ENCODE data around the gene EEF2. TPM values are rescaled to one million over a fixed set of nuclear protein-coding genes. Genes with fewer than 3 reads are reported as not detected.

Gene EEF2
- total RNA-seq, 3 donors from 2014 or later: 1,826 to 2,582 (median 2,012) TPM

DNA sequence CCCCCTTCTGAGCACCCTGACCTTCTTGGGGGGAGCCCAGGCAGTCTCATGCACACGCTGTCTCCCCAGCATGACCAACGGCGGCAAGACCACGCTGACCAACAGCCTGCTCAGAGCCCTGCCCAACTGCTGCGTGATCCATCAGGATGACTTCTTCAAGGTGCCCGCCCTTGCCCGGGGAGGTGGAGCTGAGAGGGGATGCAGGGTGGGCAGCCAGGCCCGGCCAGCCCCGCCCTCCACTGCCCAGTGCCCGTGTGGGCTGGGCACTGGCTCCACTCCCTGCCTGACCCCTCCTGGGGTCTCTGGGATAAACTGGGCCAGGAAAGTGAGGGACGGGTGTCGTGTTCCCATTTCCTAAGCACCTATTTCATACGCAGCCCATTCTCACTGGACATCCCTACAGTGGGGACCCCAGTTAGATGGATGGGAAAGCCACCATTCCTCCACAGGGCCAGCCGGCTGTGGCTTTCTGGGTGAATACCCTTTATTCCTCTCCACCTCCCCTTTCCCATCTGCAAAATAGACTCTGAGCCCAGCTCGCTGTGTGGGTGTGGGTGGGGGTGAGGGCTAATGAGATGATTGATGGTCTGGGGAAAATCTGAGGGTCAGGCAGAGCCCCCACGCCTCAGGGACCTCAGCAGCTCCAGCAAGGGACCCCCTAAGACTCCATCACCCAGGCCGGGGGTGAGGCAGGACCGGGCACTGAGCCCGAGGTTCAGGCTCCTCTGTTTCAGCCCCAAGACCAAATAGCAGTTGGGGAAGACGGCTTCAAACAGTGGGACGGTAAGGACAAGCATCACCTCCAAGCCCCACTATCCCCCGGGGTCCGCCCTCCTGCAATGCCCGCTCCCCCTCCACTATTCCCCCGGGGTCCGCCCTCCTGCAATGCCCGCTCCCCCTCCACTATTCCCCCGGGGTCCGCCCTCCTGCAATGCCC lies 48.5 kb downstream of the EEF2 start:
- TF ChIP-seq, protein P1, sequence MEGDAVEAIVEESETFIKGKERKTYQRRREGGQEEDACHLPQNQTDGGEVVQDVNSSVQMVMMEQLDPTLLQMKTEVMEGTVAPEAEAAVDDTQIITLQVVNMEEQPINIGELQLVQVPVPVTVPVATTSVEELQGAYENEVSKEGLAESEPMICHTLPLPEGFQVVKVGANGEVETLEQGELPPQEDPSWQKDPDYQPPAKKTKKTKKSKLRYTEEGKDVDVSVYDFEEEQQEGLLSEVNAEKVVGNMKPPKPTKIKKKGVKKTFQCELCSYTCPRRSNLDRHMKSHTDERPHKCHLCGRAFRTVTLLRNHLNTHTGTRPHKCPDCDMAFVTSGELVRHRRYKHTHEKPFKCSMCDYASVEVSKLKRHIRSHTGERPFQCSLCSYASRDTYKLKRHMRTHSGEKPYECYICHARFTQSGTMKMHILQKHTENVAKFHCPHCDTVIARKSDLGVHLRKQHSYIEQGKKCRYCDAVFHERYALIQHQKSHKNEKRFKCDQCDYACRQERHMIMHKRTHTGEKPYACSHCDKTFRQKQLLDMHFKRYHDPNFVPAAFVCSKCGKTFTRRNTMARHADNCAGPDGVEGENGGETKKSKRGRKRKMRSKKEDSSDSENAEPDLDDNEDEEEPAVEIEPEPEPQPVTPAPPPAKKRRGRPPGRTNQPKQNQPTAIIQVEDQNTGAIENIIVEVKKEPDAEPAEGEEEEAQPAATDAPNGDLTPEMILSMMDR (IDR thresholded peaks at IDR 0.05): no peak
- Histone ChIP-seq H3K4me1 (ENCODE audit: low read depth) (no peaks in the 10 kb centered on the region), H3K4me3 (no peak overlapping the region), H3K9me3 (no peaks in the 10 kb centered on the region), H3K36me3 (ENCODE audit: low read depth) (no peaks in the 10 kb centered on the region)
- ATAC-seq (no peak), DNase-seq (no peak)
- intact Hi-C loops (cut with DNase I, micrococcal nuclease): no loop called here

DNA sequence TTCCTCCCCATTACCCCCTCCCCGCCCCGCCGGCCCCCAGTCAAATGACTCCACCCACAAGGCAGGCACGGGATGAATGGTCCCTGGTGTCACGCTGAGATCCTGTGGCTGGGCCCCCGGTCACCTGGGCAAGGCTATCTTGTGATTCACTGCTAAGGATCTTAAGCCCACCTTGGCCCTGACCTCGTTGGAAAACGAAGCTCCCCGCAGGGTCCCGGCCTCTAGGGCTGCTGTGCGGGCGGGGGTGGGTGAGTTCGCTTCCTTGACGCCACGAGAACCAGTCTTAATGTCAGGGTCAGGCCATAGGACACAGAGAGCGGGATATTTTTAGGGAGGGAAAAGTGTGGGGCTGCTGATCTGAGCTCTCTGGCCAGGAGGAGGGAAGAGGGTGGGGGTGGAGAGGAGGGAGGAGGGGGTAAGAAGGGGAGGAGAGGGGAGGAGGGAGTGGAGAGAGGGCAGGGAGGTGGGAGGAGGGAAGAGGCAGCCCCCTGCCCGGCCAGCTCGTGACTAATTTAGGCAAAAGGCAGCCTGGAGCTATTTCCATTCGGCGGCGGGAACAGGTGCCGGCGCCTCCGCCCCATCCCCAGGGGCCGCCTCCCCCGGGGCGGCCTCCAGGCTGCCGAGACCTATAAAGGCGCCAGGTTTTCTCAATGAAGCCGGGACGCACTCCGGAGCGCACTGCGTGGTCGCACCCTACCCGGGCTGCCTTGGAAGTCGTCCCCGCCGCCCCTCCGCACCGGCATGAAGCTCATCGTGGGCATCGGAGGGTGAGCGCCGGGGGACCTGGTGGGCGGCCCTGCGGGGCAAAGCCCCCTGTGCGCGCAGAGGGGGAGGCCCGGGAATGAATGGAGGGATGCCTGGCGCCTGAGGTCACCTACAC lies 52.1 kb downstream of the EEF2 start, which contains the start of gene NMRK2:
Gene NMRK2, plus strand, starts transcription at position 139 of the 880 bp plus-strand sequence. Its CDS starts 603 bp downstream, at position 742.
- no peaks in the 10 kb centered on the region for H3K9me3 ChIP-seq
- intact Hi-C loops (cut with DNase I, micrococcal nuclease): no loop called here
- DNase-seq (no peak), ATAC-seq (no peak)
- H3K4me1 ChIP-seq (ENCODE audit: low read depth): no peaks in the 10 kb centered on the region
- no peak within 1 kb of the TSS for H3K4me3 ChIP-seq
- TF ChIP-seq, protein P1 (IDR thresholded peaks at IDR 0.05): no peak
- H3K36me3 ChIP-seq (ENCODE audit: low read depth): no peaks in the 10 kb centered on the region

DNA sequence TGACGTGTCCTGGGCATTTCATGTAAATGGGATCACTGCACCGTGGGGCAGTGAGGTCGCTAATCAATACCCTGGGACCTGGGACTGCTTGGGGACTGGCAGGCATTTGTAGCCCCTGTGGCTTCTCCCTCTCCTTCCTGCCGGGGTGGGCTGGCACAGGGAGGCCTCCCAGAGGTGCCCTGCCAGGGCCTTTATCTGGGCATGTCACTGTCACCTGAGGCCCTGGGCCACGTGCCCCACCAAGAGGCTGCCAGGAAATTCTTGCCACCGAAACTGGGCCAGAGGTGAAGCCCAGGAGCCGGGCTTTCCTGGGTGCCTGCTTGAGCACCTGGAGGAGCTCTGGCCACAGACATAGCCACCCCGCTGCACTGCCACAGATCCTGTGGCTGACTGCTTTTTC lies 54.2 kb downstream of the EEF2 start:
- Histone ChIP-seq H3K9me3 (no peaks in the 10 kb centered on the region), H3K4me1 (ENCODE audit: low read depth) (no peaks in the 10 kb centered on the region), H3K36me3 (ENCODE audit: low read depth) (no peaks in the 10 kb centered on the region), H3K4me3 (no peak overlapping the region)
- intact Hi-C loops (cut with DNase I, micrococcal nuclease): no loop called here
- DNase-seq (peak in 2 of 3 donors; percentile 13 to 35), ATAC-seq (no peak)
- TF ChIP-seq, protein P1 (IDR thresholded peaks at IDR 0.05): no peak

Small RNA genes lying within 50 kb of the gene (microRNA-seq; reads per million reads assigned to microRNA genes)
- not detected for gene MIR637

Other genes starting within 250 kb of the EEF2 start
- gene APBA3, start 223.8 kb downstream of the EEF2 start, total RNA-seq: 10 to 100 TPM; 18.9 to 23.0 (median 19.2) TPM
- gene MRPL54, start 222.8 kb downstream of the EEF2 start, total RNA-seq: 10 to 100 TPM; 51.6 to 64.9 (median 56.2) TPM
- not detected for gene RAX2, start 213.2 kb downstream of the EEF2 start, total RNA-seq
- gene MATK, start 199.1 kb downstream of the EEF2 start, total RNA-seq: 1 to 10 TPM; 2.2 to 3.6 (median 2.4) TPM
- gene ZFR2, start 116.4 kb downstream of the EEF2 start, total RNA-seq: under 1 TPM in 1 of 3 donors, not detected in 2; 0.66 TPM
- gene ATCAY, start 104.8 kb downstream of the EEF2 start, total RNA-seq: 1 to 10 TPM in 1 of 3 donors, under 1 TPM in 2; 0.09 to 2.2 (median 0.22) TPM
- gene NMRK2, start 52.4 kb downstream of the EEF2 start, total RNA-seq: under 1 TPM in 1 of 3 donors, not detected in 2; 0.36 TPM
- gene DAPK3, start 14.4 kb downstream of the EEF2 start, total RNA-seq: 100 to 1,000 TPM in 1 of 3 donors, 10 to 100 TPM in 2; 51.3 to 121 (median 56.9) TPM
- 10 to 100 TPM; 27.4 to 44.6 (median 29.5) TPM for gene PIAS4, start 22.3 kb upstream of the EEF2 start, total RNA-seq
- 100 to 1,000 TPM; 104 to 115 (median 112) TPM for gene ZBTB7A, start 81.4 kb upstream of the EEF2 start, total RNA-seq
- 100 to 1,000 TPM; 173 to 221 (median 192) TPM for gene MAP2K2, start 138.7 kb upstream of the EEF2 start, total RNA-seq
- 1 to 10 TPM; 2.4 to 5.1 (median 3.4) TPM for gene CREB3L3, start 168.2 kb upstream of the EEF2 start, total RNA-seq
- gene SIRT6, start 197.1 kb upstream of the EEF2 start, total RNA-seq: 100 to 1,000 TPM in 2 of 3 donors, 10 to 100 TPM in 1; 60.9 to 138 (median 118) TPM
- gene ANKRD24, start 197.2 kb upstream of the EEF2 start, total RNA-seq: 1 to 10 TPM in 2 of 3 donors, under 1 TPM in 1; 0.95 to 2.7 (median 1.3) TPM
- 1 to 10 TPM; 1.1 to 5.4 (median 3.6) TPM for gene EBI3, start 244.1 kb upstream of the EEF2 start, total RNA-seq

All from mucosa of descending colon (tissue), 3 donors.